ENCODE measurements around the gene PRKCA.
"Not testable (repeated sequence)": the region's sequence is repeated elsewhere in the genome, so short reads cannot be mapped to it uniquely, and the experiment has no call there.

The PRKCA gene

DNA sequence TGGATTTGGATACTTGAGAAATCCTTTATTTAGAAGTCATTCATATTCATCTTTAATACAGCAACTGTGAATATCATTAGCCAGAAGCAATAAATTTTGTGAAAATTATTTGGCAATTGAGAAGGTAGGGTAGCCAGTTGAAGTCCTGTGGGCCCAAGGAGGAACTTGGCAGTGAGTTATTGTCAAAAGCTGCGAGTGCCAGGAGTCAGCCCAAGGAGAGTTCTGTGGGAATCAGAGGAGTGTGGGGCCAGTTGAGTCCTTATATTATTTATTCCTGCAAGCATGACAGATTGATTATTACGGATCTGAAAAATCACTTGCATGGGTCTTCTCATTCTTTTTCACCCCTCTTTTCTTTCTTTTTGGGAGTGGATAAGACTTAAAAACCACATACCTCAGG lies 38.3 kb downstream of the PRKCA start:
- Histone ChIP-seq H3K9ac (ENCODE audit: insufficient read length) (no peak overlapping the region), H3K27ac (no peak overlapping the region), H3K4me3 (no peak overlapping the region), H3K9me3 (ENCODE audit: low read depth, low read length) (no peaks in the 10 kb centered on the region), H3K36me3 (ENCODE audit: insufficient read depth, low read length) (no peaks in the 10 kb centered on the region)
- no peak for DNase-seq (ENCODE audit: low read depth, low spot score)
- TF ChIP-seq EZH2 (IDR thresholded peaks at IDR 0.05), result no peak
- TF ChIP-seq FOXP2 (optimal IDR thresholded peaks at IDR 0.05; ENCODE audit: control extremely low read depth, extremely low read length, insufficient read depth), result no peak
- no peak for TF ChIP-seq POLR2AphosphoS5 (IDR thresholded peaks at IDR 0.05; ENCODE audit: borderline replicate concordance, low read depth, low read length)

DNA sequence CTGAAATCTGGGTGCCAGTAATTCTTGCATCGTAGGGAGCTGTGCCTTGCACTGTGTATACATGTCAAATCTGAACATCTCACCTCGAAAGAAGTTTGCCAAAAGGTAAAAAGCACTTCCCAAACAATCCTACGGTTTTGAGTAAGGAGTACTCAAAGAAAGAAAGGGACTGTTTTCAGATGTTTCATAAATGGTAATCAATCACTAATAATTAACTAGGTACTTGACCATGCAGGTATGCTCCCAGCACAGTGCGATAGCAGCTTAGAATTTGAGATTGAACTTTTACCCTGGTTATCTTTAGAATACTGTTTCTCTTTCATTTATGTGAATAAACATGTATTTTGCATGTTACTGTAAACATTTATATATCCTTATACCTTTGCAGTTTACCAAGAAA lies 39.0 kb downstream of the PRKCA start:
- TF ChIP-seq EZH2 (IDR thresholded peaks at IDR 0.05) (no peak), FOXP2 (optimal IDR thresholded peaks at IDR 0.05; ENCODE audit: control extremely low read depth, extremely low read length, insufficient read depth) (no peak), POLR2AphosphoS5 (IDR thresholded peaks at IDR 0.05; ENCODE audit: borderline replicate concordance, low read depth, low read length) (no peak)
- H3K9ac ChIP-seq (ENCODE audit: insufficient read length), result no peak overlapping the region
- H3K9me3 ChIP-seq (ENCODE audit: low read depth, low read length), result no peaks in the 10 kb centered on the region
- no peak for DNase-seq (ENCODE audit: low read depth, low spot score)
- H3K27ac ChIP-seq, result no peak overlapping the region
- no peaks in the 10 kb centered on the region for H3K36me3 ChIP-seq (ENCODE audit: insufficient read depth, low read length)
- H3K4me3 ChIP-seq, result no peak overlapping the region

DNA sequence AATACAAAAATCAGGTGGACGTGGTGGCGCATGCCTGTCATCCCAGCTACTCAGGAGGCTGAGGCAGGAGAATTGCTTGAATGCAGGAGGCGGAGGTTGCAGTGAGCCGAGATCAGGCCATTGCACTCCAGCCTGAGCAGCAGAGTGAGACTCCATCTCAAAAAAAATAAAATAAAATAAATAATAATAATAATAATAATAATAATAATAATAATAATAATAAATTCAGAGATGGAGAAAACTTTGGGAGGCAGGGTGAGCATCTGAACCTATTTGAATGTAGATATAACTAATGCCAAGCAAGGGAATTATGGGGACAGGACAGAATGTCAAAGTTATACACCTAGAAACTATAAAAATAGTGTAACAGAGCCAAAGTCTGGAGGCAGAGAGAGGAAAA lies 39.9 kb downstream of the PRKCA start:
- H3K9ac ChIP-seq (ENCODE audit: insufficient read length); H3K36me3 ChIP-seq (ENCODE audit: insufficient read depth, low read length); H3K27ac ChIP-seq: not testable (repeated sequence)

DNA sequence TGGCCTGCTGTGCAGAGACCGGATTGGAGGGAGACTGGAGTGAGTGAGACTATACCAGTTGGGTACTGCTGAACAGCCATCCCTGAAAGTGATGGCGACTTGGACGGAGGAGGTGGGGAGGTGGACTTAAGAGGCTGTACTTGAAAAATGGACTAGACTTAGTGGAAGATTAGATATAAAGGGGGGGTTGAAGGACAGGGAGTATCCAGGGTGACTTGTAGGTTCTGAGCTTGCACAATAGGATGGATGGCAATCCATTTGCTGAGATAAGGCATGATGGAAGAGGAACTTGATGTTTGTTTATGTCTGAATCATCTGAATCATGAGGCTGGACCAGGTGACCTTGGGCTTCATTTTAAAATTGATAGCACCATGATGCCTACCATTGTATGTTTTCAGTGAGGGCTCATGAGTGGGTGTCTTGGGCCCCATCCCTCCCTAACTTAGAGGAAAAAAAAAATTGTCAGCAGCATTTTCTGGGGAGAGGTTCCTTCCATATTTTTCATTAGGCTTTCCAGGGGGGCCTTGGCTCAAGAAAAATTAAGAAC lies 41.2 kb downstream of the PRKCA start:
- Histone ChIP-seq H3K4me3 (no peak overlapping the region), H3K27ac (no peak overlapping the region), H3K36me3 (ENCODE audit: insufficient read depth, low read length) (no peaks in the 10 kb centered on the region), H3K9ac (ENCODE audit: insufficient read length) (no peak overlapping the region), H3K9me3 (ENCODE audit: low read depth, low read length) (no peaks in the 10 kb centered on the region)
- DNase-seq (ENCODE audit: low read depth, low spot score), result no peak
- TF ChIP-seq EZH2 (IDR thresholded peaks at IDR 0.05), result no peak

More for the DNA sequence above, 39.9 kb downstream of the PRKCA start:
- DNase-seq (ENCODE audit: low read depth, low spot score); H3K9me3 ChIP-seq (ENCODE audit: low read depth, low read length); H3K4me3 ChIP-seq: not testable (repeated sequence)

DNA sequence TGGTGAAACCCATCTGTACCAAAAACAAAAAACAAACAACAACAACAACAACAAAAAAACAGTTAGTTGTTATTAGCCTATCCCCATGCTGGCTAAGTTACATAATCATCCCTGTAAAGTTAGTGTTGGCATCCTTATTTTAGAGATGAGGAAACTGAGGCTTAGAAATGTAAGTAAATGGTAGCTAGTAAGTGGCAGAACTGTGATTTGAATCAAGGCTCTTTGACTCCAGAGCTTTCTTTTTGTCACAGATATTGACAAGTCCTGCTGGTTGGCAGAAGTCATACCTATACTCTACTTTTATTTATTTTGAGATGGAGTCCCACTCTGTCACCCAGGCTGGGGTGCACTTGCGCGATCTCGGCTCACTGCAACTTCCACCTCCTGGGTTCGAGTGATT lies 42.1 kb downstream of the PRKCA start:
- Histone ChIP-seq H3K4me3 (no peak overlapping the region), H3K27ac (no peak overlapping the region), H3K9me3 (ENCODE audit: low read depth, low read length) (no peaks in the 10 kb centered on the region), H3K36me3 (ENCODE audit: insufficient read depth, low read length) (no peaks in the 10 kb centered on the region), H3K9ac (ENCODE audit: insufficient read length) (no peak overlapping the region)
- no peak for TF ChIP-seq POLR2AphosphoS5 (IDR thresholded peaks at IDR 0.05; ENCODE audit: borderline replicate concordance, low read depth, low read length)
- TF ChIP-seq EZH2 (IDR thresholded peaks at IDR 0.05), result no peak
- no peak for TF ChIP-seq FOXP2 (optimal IDR thresholded peaks at IDR 0.05; ENCODE audit: control extremely low read depth, extremely low read length, insufficient read depth)
- DNase-seq (ENCODE audit: low read depth, low spot score), result no peak

DNA sequence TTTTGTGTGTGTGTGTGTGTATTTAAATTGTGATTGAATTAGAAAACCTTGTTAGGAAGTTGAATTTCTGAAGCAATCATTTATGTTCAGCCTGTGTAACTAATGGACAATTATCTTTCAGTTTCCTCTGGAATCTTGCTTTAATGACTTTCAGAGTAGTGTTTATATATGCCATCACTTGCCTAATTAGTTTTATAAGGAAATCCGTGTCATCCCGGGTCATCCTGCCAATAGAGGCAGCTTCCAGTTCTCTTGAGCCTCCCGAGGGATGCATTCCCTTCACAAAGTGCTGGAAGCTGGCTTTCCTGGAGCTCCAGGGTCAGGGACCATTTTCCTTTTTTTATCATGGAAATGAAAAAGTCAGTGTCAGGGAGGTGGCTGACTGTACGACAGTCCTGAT lies 42.9 kb downstream of the PRKCA start:
- no peak for DNase-seq (ENCODE audit: low read depth, low spot score)
- H3K27ac ChIP-seq, result no peak overlapping the region
- H3K9ac ChIP-seq (ENCODE audit: insufficient read length), result no peak overlapping the region
- H3K36me3 ChIP-seq (ENCODE audit: insufficient read depth, low read length), result no peaks in the 10 kb centered on the region
- TF ChIP-seq POLR2AphosphoS5 (IDR thresholded peaks at IDR 0.05; ENCODE audit: borderline replicate concordance, low read depth, low read length), result no peak
- no peak for TF ChIP-seq FOXP2 (optimal IDR thresholded peaks at IDR 0.05; ENCODE audit: control extremely low read depth, extremely low read length, insufficient read depth)
- TF ChIP-seq EZH2 (IDR thresholded peaks at IDR 0.05), result no peak
- H3K4me3 ChIP-seq, result no peak overlapping the region
- H3K9me3 ChIP-seq (ENCODE audit: low read depth, low read length), result no peaks in the 10 kb centered on the region

DNA sequence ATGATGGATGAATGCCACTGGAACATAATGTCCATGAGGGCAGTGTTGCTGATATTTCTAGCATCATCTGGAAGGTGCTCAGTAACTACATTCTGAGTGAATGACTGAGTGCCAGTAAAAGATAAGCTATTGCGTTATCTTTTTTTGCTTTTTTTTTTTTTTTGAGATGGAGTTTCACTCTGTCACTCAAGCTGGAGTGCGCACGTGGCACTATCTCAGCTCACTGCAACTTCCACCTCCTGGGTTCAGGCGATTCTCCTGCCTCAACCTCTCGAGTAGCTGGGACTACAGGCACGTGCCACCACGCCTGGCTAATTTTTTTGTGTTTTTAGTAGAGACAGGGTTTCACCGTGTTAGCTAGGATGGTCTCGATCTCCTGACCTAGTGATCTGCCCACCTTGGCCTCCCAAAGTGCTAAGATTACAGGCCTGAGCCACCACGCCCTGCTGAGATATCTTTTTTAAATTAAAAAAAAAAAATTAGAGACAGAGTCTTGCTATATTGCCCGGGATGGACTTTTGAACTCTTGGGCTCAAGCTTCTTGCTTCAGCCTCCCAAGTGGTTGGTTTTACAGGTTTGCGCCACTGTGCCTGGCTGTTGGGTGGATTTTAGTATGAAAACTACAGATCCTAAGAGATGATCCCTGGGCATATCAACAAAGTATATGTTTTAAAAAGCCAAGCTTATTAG lies 43.7 kb downstream of the PRKCA start:
- not testable (repeated sequence) for H3K36me3 ChIP-seq (ENCODE audit: insufficient read depth, low read length); DNase-seq (ENCODE audit: low read depth, low spot score); H3K27ac ChIP-seq; H3K4me3 ChIP-seq; H3K9me3 ChIP-seq (ENCODE audit: low read depth, low read length); H3K9ac ChIP-seq (ENCODE audit: insufficient read length)

DNA sequence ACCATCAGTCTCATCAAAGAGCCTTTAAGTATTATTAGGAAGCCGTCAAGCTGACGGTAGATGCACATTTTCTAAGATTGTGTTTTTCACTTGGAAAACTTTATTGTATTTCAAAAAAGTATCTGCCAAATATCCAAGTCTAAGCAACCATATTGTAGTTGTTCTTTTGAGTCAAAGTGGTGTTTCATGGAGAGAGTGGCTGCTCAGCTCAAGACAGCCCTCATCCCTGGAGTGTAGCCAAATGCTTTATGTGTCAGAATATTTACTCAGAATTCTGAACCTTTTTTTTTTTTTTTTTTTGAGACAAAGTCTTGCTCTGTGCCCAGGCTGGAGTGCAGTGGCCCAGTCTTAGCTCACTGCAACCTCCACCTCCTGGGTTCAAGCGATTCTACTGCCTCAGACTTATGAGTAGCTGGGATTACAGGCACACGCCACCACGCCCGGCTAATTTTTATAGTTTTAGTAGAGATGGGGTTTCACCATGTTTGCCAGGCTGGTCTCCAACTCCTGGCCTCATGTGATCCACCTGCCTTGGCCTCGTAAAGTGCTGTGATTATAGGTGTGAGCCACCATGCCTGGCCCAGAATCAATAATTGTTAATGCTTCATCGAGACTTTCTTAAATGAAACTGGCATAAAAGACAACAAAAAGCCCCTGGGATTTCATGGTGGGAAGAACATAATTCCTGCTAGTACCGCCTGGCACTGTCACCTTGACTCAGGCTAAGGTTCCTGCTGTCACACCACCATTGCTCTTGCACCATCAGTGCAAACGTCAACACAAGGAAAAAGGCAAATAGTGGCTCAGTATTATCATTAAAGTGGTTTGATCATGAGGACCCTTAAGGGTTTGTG lies 45.5 kb downstream of the PRKCA start:
- TF ChIP-seq POLR2AphosphoS5 (IDR thresholded peaks at IDR 0.05; ENCODE audit: borderline replicate concordance, low read depth, low read length) (no peak), FOXP2 (optimal IDR thresholded peaks at IDR 0.05; ENCODE audit: control extremely low read depth, extremely low read length, insufficient read depth) (no peak), EZH2 (IDR thresholded peaks at IDR 0.05) (no peak)
- Histone ChIP-seq H3K9me3 (ENCODE audit: low read depth, low read length) (no peaks in the 10 kb centered on the region), H3K27ac (no peak overlapping the region), H3K9ac (ENCODE audit: insufficient read length) (no peak overlapping the region), H3K36me3 (ENCODE audit: insufficient read depth, low read length) (no peaks in the 10 kb centered on the region), H3K4me3 (no peak overlapping the region)
- no peak for DNase-seq (ENCODE audit: low read depth, low spot score)

Data from SK-N-MC (cell line).